GM10847 (cell line): ENCODE results near the gene HCFC2.

Source experiments
- POLR2A ChIP-seq: IDR thresholded peaks from 2 replicates; pipeline ENCODE4 v1.6.1; 2011; ENCODE audit not compliant: insufficient read length; ENCODE audit errors: extremely low read depth

Gene HCFC2

DNA sequence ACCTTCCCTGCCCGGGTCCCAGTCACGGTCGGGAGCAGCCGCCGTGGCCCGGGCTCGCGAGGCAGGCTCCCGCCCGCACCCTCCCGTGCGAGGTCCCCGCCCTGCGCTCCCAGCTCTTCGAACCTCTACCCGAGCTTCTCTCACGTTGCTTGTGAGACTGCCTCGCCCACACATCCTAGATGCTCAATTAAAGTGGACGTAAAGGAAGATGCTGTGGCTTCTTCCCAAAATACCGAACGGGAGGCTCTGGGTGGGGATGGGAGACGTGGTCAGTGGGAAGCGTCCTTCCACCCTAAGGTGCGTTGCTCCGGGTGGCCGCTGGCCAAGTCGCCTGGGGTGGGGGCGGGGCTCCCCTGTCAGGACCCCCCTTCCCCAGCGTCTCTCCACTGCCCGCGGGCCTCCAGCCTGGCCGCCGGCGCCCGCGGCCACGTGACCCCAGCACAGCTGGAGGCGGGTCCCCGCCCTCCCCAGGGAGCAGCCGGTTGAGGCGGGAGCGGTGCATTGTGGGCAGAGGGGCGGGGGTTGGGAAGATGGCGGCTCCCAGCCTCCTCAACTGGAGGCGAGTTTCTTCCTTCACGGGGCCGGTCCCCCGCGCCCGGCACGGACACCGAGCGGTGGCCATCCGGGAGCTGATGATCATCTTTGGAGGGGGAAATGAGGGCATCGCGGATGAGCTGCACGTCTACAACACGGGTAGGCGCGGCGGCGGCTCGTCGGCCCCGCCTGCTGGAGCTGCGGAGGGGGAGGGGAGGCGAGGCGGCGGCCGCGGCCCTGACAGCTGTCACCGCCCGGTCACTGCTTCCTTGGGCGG lies at the start of gene HCFC2:
HCFC2 (plus strand) TSS at position 501 of the 811 bp plus-strand sequence; CDS start at position 531, 30 bp downstream.
- peak; percentile 57 for TF ChIP-seq POLR2A

DNA sequence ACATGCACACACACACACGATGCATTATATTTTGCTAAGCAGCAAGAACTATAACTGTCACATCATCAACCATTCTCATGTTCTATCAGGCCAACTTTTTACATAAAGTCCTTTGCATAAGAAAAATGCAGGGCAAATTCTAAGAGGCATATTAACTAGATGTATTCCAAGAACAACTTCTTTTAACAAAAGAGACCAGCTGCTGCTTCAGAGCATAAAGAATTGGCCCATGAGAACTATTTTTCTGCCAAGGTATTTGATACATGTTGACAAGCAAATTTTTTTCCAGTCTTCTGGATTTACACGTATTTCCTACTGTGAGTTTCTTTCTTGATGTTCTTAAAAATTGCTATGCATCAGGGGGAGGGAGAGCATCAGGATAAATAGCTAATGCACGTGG lies 41.5 kb upstream of the HCFC2 start:
- no peak for TF ChIP-seq POLR2A

DNA sequence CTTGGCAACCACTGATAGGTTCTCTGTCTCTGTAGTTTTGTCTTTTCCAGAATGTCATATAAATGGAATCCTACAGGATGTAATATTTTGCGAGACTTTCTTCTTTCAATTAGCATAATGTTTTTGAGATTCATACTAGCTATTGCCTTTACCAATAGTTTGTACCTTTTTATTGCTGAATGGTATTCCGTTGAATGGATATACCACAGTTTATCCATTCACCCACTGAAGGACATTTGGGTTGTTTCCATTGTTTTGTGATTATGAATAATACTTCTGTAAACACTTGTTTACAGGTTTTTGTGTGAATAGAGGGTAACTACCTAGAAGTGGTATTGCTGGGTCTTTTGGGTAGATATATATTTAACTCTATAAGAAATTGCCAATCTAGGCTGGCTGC lies 40.6 kb upstream of the HCFC2 start:
- no peak for TF ChIP-seq POLR2A

DNA sequence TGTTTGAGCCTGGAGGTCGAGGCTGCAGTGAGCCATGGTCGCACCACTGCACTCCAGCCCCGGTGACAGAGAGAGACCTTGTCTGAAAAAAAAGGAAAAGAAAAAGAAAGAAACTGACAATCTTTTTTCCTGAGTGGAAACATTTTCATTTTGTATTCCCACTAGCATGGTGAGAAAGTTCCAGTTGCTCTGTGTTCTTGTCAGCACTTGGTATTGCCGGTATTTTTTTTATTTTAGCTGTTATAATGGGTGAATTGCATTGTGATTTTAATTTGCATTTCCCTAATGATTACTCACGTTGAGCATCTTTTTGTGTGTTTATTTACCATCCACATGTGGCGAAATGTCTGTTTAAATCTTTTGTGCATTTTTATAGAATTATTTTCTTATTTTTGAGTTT lies 40.0 kb upstream of the HCFC2 start:
- TF ChIP-seq POLR2A: no peak

DNA sequence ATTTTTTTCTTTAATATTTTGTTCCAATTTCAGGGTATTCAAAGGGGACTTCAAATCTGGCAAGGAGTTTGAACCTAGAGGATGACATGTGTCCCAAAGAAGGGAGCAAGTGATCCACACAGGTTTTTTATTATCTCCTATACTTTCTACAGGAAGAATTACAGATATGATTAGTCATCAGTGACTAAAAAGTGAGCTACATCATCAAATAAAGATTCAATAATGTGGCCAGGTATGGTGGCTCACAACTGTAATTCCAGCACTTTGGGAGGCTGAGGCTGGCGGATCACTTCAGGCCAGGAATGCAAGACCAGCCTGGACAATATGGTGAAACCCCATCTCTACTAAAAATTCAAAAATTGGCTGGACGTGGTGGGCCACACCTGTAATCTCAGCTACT lies 38.6 kb upstream of the HCFC2 start:
- no peak for TF ChIP-seq POLR2A

DNA sequence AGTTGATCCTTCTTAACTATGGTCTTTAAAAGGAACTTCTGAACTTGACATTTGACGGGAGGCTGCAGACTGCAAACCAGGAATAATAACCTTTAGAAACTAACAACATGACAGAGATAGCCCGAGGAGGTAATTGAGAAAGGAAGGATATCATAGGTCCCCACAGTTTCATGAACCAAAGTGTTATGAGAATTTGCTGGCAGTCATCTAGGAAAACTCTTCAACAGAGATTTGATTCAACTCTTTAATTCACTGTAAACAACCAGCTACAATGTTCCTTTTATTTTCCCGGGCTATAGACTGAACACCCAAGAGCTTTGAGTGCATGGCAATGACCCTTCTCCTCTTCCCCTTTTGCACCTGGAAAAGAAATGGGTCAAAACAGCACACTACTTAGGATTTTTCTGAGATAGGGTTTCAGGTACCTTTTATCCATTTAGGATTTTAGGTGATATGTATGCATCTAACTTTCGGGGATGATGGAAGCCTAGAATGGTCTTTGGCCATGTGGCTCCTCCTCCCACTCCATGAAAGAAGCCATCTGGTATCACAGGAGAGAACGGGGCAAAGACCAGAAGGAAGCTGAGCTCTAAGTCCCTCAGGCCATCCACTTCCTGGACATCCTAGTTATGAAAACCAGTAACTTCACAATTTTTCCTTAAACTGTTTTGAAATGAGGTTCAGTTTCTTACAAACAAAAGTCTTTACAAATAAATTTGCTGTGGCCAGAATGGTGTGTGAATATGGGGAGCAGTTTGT lies 37.3 kb upstream of the HCFC2 start:
- no peak for TF ChIP-seq POLR2A

DNA sequence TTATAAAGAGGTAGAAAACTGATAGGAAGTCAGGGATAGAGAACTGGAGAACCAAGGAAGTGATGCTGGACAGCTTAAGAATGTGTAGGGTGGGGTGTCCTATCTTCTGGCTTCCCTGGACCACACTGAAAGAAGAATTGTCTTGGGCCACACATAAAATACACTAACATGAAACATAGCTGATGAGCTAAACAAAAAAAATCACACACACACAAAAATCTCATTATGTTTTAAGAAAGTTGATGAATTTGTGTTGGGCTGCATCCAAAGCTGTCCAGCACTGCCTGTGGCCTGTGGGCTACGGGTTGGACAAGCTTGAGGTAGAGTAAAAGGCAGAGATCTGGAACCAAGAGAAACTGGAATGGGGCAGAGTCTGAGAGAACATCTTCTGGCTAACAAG lies 21.8 kb upstream of the HCFC2 start:
- no peak for TF ChIP-seq POLR2A

DNA sequence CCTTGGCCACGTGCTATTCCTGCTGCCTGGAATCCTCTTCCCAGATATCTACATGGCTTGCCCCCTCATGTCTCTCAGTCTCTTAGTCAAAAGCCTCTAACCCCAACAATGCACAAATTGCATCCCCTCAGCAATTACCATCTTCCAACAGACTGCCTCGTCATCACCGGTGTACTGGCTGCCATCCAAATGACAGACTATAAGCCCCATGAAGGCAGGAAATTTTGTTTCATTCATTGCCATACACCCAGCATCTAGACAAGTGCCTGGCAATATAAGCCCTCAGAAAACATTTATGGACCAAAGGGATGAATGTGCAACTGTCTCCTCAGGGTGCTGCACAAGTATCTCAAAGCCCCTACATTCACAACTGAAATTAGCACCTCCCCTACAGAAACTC lies 20.2 kb upstream of the HCFC2 start:
- TF ChIP-seq POLR2A: no peak

DNA sequence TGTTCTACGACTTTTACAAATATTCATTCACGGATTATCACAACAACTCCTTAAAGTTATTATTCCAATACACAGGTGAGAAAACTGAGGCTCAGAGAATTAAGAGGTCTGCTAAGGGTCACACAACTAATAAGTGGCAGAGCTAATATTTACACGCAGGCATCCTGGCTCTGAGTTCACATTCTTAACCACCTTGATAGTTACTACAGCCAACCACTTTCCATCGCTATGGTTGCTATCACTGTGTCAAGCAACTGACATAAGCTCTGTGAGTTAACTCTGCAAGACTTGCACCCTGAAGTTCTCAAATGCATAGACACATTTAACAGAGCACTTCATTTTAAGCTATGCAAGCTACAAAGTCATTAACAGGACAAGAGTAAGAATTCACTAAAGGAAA lies 18.0 kb upstream of the HCFC2 start:
- no peak for TF ChIP-seq POLR2A

DNA sequence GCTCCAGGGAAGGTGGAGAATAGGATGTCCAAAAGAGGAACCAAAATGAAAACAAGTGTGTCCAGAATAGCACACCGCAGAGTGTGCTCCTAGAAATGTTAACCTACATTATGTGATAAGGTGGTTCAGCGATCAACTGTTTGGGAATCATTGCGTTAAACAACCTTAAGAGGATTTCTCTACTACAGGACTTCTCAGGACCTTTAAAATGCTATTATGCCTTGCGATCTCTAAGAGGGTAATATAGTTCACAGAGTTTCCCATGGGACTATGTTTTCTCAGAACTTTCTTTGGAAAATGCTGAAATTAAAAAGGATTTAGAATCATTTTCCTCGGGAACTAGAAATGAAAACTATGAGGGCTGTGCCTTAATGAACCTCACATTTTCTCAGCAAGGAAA lies 16.2 kb upstream of the HCFC2 start:
- no peak for TF ChIP-seq POLR2A

DNA sequence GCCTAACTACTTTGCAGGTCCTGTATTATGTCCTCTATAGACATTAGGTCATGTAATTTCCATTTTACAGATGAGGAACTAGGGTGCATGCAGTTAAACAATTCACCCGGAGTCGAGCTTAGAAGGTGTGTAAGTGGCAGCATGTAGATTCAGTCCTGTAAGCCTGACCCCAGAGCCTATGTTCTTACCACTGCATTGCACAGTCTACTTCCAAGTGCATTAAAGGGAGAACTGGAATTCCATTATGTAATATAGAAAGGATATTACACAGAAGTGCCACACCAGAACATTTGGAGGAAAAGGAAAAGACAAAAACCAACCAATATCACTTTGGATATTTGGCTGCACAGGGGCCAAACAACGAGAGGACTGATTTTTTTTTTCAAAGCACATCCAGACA lies 15.5 kb upstream of the HCFC2 start:
- no peak for TF ChIP-seq POLR2A

DNA sequence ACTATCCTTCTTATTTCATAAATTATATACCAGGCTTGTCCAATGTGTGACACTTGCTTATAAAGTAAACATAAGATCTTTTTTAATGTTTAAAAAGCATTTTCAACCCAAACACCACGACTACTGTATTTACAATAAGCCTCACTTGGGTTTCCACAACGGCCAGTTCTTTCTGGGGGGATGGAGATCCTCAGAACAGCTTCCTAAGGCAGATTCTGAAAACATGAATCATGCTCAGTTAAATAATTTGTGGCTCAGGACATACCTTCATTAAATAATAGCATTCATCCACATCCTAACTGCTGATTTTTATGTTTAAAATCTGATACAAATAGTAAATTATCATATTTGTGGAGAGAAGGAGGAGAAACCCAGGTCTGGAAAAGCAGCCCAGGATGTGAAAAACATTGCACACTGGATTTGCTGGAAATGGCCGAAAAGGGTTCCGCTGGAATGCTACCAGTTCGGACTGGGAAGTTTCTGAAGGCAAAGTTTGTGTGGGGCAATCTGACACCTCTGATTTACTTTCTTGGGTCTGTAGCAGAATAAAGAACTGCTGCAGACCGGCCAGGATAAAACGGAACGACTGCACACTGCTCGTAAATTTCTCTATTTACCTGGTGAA lies 14.9 kb upstream of the HCFC2 start:
- no peak for TF ChIP-seq POLR2A

DNA sequence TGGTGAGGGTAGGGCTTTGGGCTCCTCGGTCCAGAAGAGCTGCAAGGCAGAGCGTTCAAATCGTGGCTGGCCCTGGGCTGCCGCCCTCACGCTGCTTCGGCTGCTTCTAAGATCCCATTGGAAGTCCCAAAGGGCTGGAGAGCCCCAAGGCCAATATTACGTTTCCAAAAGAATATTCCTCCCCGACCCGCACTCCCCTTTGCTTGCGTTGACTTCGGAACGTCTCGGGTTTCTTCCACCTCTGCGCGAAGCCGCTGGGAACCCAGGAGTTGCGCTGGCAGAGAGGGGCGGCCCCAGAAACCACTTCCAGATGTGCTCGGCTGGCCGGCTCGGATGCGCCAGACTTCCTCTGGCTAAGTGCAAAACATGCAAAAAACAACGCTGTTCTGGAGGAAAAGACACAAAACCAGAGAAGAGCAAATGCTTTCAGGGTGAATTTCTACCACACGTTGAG lies 14.4 kb upstream of the HCFC2 start, which contains the start of gene GLT8D2:
GLT8D2 (minus strand) TSS at position 285 of the 454 bp plus-strand sequence. CDS start 30,539 bp downstream, outside the sequence.
- TF ChIP-seq POLR2A: no peak

DNA sequence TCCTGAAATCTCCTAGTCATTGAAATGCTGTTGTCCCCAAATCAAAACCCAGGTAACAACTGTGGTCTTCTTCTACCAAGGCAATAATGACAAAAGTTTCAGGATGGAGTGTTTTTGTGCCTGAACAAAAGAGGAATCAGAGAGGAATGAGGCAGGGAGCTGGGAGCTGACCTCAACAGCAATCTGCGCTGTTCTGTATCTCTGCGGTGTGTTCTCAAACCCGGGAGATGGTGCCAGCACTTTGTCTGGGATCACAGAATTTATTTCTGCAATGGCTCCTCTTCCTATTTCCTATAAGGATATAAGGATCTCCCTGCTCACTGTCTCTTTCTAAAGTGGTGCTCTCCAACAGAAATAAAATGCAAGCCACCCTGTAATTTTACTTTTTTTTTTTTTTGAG lies 13.9 kb upstream of the HCFC2 start:
- TF ChIP-seq POLR2A: no peak

DNA sequence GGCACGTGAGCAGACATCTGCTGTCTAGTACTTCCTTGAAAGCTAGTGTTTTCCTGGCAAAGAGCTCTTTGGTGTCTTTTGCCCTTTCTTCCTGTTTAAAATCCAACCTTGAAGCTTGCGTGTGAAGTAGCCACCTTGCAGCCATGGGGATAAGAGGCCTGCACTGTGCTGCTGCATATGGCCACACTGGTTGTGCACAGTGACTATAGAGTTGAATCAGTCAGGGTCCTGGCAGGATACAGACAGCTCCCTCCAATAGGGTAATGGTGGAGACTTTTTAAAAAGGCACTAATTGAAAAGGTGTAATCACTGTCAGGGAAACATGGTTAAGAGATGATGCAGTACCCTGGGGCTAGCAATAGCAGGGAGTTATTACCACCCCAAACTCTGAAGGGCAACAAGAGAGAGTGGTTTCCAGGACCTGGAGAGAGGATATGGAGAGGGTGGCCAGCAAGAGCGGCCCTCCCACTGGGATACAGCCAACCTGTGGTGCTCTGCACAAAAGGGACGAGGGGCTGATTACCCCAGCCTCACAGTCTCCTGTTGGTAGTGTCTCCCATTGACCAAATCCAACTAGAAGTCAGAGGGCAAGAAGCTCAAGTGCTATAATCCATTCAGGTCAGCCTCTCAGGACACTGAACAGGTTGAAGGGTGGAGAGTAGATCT lies 9.5 kb upstream of the HCFC2 start:
- TF ChIP-seq POLR2A: no peak
